Neural progenitor cell (in vitro differentiated cells): ENCODE results near the gene FBXW11.

Source experiments
- EZH2 ChIP-seq: fragments of 200-600 bp; sonication (generic); IDR thresholded peaks from 2 replicates; pipeline ENCODE4 v1.6.1; 2017; ENCODE audit warnings: antibody characterized with exemption, mild to moderate bottlenecking, moderate library complexity
- EZH2phosphoT487 ChIP-seq: fragments of 200-600 bp; sonication (generic); IDR thresholded peaks from 2 replicates; pipeline ENCODE4 v1.6.1; 2017; ENCODE audit warnings: antibody characterized with exemption

GRCh38 chr5:171957591-171958251, 48.7 kb downstream of the FBXW11 start:
- TF ChIP-seq EZH2: no peak
- TF ChIP-seq EZH2phosphoT487: no peak
